MG63 (cell line): Measurements from ENCODE around the gene OR51E1. TPM values are rescaled to one million over a fixed set of nuclear protein-coding genes. Genes with fewer than 3 reads are reported as not detected.
A peak's percentile ranks its signal among the peaks of the same experiment; 100 is the strongest.

Experiments used
- DNase-seq: peaks from one replicate; pipeline ENCODE4 v3.0.0-alpha.2; 2020
- H3K27me3 ChIP-seq: fragments of 250-450 bp; sonication (Bioruptor Pico); 2 replicates; pipeline ENCODE4 v1.5.1; 2020; ENCODE audit warnings: mild to moderate bottlenecking, moderate library complexity
- H3K36me3 ChIP-seq: fragments of 250-450 bp; sonication (Bioruptor Pico); 2 replicates; pipeline ENCODE4 v1.5.1; 2020; ENCODE audit warnings: mild to moderate bottlenecking, moderate library complexity
- H3K4me3 ChIP-seq: fragments of 250-450 bp; sonication (Bioruptor Pico); 2 replicates; pipeline ENCODE4 v1.5.1; 2020; ENCODE audit warnings: mild to moderate bottlenecking, moderate library complexity
- H3K9me3 ChIP-seq: fragments of 250-450 bp; sonication (Bioruptor Pico); 2 replicates; pipeline ENCODE4 v1.5.1; 2020; ENCODE audit warnings: mild to moderate bottlenecking, moderate library complexity
- total RNA-seq: library from RNA; depleted of rRNA; stranded (reverse); fragments of >200 nt; shearing (Covaris generic); gene quantifications from 2 replicates; pipeline ENCODE4 v1.2.3, GENCODE V29; 2014; ENCODE audit warnings: low replicate concordance; rRNA removed

Gene OR51E1, protein sequence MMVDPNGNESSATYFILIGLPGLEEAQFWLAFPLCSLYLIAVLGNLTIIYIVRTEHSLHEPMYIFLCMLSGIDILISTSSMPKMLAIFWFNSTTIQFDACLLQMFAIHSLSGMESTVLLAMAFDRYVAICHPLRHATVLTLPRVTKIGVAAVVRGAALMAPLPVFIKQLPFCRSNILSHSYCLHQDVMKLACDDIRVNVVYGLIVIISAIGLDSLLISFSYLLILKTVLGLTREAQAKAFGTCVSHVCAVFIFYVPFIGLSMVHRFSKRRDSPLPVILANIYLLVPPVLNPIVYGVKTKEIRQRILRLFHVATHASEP
- total RNA-seq, result not detected in 2 replicates

DNA sequence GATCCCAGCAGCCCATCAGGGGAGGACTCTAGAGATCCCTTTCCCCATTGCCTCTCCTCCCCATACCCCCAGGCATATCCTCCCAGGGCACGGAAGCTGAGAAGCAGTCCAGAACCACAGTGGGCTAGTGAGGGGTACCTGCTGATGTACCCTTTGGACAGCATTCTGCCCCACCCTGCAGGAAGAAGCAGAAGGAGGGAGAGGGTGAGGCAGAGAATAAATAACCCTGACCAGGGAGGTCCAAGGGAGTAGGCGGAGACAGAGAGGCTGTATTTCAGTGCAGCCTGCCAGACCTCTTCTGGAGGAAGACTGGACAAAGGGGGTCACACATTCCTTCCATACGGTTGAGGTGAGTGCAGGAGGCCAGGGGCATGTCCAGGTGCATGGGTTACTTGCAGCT, at the start of gene OR51E1:
OR51E1 (plus strand) TSS at position 301 of the 400 bp plus-strand sequence. CDS start 8,545 bp downstream, outside the sequence.
- no peaks in the 10 kb centered on the region for H3K9me3 ChIP-seq
- no peaks in the 10 kb centered on the region for H3K27me3 ChIP-seq
- no peak within 1 kb of the TSS for H3K4me3 ChIP-seq
- H3K36me3 ChIP-seq, result no peaks in the 10 kb centered on the region
- DNase-seq, result no peak

DNA sequence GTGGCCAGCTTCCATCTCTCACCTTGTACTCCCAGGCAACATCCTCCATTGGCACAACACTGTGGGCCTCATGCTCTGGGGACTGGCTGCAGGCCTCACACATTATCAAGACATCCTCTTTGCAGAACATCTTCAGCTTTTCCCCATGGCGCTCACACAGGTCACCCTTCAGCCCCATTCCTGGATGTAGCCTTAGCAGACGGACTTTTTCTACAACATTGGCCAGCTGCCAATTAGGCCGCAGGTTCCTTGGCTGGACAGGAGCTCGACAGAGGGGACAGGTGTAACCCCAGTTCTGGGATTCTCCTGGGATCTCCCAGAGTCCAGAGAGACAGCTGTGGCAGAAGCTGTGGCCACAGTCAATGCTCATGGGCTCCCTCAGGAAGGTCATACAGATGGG, 38.7 kb upstream of the OR51E1 start:
- no peak for DNase-seq
- Histone ChIP-seq H3K36me3 (no peaks in the 10 kb centered on the region), H3K27me3 (no peaks in the 10 kb centered on the region)

GRCh38 chr11:4606231-4607015, 37.4 kb upstream of the OR51E1 start:
- DNase-seq, result no peak
- H3K36me3 ChIP-seq, result no peaks in the 10 kb centered on the region
- H3K9me3 ChIP-seq, result no peaks in the 10 kb centered on the region
- no peak overlapping the region for H3K4me3 ChIP-seq
- H3K27me3 ChIP-seq, result no peaks in the 10 kb centered on the region

More for the DNA sequence above, 38.7 kb upstream of the OR51E1 start:
- Histone ChIP-seq H3K9me3 (no peaks in the 10 kb centered on the region), H3K4me3 (no peak overlapping the region)

- H3K4me3 ChIP-seq, result peak overlapping the region; percentile 71
- H3K27me3 ChIP-seq, result no peaks in the 10 kb centered on the region
- no peaks in the 10 kb centered on the region for H3K9me3 ChIP-seq
- no peak for DNase-seq
- H3K36me3 ChIP-seq, result no peaks in the 10 kb centered on the region
These were observed 36.7 kb upstream of the OR51E1 start for GRCh38 chr11:4607096-4607495.

GRCh38 chr11:4607781-4608666, 35.8 kb upstream of the OR51E1 start, which contains the start of gene TRIM68:
TSS of gene TRIM68 (minus strand) at chr11:4608231. CDS start at chr11:4605504, 2,727 bp downstream.
- Histone ChIP-seq H3K36me3 (no peaks in the 10 kb centered on the region), H3K4me3 (peak within 1 kb of the TSS; percentile 71), H3K27me3 (no peaks in the 10 kb centered on the region), H3K9me3 (no peaks in the 10 kb centered on the region)
- peak; percentile 97 for DNase-seq

DNA sequence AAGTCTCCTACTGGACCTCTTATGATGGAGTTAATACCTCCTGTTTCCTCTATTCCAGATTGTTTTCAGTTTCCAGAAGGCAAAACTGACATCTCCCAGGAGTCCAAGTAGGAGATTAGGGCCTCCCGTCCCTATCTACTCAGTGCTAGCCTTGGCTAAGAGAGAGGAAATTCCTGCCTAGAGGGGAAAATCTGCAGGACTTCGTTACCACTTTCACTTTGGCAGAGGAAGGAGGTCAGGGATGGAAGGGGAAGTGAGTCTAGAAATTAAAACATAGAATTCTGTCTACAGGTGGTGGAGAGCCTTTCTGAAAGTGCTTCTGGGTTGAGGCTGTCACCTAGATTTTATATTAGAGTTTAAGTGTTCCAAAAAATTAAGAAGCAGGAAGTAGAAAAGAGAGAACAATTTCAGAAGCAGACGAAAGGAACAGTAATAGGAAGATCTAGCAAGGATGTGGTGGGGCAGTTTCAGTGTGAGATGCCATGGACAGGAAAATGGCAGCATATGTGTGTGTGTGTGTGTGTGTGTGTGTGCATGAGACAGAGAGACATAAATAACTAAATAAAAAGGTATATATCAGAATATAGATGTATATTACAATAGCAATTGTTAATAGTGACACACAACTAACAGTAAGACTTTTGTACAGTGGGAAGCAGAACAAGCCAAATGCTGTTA, 33.4 kb upstream of the OR51E1 start:
- no peaks in the 10 kb centered on the region for H3K27me3 ChIP-seq
- no peaks in the 10 kb centered on the region for H3K9me3 ChIP-seq
- 0 out of 2 replicates have a peak overlapping the region, but pooled peaks have one; percentile 13 for H3K4me3 ChIP-seq
- no peak for DNase-seq
- no peaks in the 10 kb centered on the region for H3K36me3 ChIP-seq

GRCh38 chr11:4611986-4612385, 31.8 kb upstream of the OR51E1 start:
- no peak for DNase-seq
- Histone ChIP-seq H3K36me3 (no peaks in the 10 kb centered on the region), H3K4me3 (no peak overlapping the region), H3K27me3 (no peaks in the 10 kb centered on the region), H3K9me3 (no peaks in the 10 kb centered on the region)

DNA sequence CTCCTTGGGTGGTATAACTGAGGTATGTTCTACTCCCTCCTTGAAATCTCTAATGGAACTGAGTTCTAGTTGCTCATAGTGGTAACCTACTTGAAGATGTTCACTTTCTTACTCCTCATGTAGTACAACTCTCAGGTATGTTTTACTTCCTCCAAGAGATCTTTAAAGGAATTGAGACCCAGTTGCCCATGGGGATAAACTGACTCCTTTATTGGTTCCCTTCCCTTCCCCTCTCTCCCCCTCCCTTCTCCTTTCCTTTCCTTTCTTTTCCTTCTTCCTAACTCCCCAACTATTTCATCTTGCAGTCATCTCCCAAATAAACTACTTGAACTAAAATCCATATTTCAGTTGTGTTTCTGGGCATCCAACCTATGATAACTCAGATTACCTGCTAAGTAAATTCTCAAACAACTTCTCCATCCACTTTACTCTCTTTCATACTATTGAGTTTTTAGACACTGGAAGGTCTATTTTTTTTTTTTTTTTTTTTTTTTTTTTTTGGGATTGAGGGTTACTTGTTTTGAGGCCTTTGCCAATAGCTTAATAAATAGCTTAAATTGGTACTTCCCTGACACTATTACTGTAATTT, 27.8 kb upstream of the OR51E1 start:
- no peaks in the 10 kb centered on the region for H3K27me3 ChIP-seq

DNA sequence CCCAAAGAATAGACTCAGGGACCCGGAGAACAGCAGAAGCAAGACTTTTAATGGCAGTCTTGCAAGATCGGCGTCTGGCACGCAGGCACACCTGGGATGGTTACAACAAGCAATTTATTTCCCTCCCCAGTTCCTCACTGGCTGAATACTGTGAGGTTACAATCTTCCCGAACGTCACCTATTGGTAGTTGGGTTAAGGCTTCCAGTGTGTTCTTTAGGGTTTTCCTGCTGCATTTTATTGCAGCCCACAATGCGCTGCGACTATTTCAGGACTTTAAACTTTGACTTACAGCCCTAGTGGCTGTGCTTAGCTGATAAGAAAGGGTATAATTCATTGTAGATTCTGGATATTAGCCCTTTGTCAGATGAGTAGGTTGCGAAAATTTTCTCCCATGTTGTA, 24.3 kb upstream of the OR51E1 start:
- no peaks in the 10 kb centered on the region for H3K27me3 ChIP-seq
- DNase-seq, result no peak
- H3K9me3 ChIP-seq, result no peaks in the 10 kb centered on the region; the same call in 1 of the 2 replicates
- no peak overlapping the region for H3K4me3 ChIP-seq
- H3K36me3 ChIP-seq, result no peaks in the 10 kb centered on the region

More for the DNA sequence above, 27.8 kb upstream of the OR51E1 start:
- Histone ChIP-seq H3K4me3 (no peak overlapping the region), H3K9me3 (no peaks in the 10 kb centered on the region), H3K36me3 (no peaks in the 10 kb centered on the region)
- no peak for DNase-seq

DNA sequence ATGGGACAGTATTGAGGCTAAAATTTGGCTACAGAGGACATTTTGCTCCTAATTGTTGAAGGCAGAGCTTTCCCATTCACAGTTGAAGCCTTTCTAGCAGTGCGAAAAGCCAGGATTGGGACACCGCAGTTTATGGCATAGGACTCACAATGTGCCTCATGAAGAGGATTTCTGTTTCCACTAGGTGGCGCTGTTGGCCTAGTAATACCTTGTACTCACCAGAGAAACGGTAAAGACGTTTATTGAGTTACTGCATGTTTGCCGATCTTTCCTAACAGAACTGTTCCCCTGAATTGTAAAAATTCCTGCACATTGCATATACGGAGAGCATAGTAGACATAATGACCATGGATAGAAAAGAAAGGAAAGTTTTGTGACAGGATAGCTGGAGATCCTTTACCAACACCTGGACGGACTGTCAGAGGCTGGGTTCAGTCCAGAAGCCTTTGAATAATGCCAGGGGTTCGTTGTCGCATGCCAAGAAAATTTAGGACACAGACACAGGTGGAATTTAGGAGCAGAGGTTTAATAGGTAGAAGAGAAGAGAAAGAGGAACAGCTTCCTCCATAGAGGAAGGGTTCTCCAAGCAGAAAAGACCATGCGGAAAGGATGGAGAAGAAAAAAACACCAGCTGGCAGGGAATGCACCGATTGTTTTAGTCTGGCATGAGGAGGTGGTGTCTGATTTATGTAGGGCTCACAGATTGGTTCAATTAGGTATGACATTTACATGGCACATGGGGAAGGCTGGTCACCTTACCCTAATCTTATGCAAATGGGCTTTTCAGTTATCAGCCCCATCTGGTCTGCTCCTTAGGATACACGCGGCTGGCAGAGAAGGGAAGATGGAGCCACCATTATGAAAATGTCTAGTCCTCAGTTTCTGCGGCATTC, 17.3 kb upstream of the OR51E1 start:
- H3K4me3 ChIP-seq, result no peak overlapping the region
- no peaks in the 10 kb centered on the region for H3K36me3 ChIP-seq
- H3K9me3 ChIP-seq, result no peaks in the 10 kb centered on the region; the same call in 1 of the 2 replicates
- H3K27me3 ChIP-seq, result no peaks in the 10 kb centered on the region
- DNase-seq, result peak; percentile 40

- DNase-seq, result no peak
- H3K36me3 ChIP-seq, result no peaks in the 10 kb centered on the region
- no peaks in the 10 kb centered on the region for H3K27me3 ChIP-seq
- no peaks in the 10 kb centered on the region for H3K9me3 ChIP-seq
- H3K4me3 ChIP-seq, result no peak overlapping the region
These were observed 7.6 kb upstream of the OR51E1 start for GRCh38 chr11:4636136-4636535.

DNA sequence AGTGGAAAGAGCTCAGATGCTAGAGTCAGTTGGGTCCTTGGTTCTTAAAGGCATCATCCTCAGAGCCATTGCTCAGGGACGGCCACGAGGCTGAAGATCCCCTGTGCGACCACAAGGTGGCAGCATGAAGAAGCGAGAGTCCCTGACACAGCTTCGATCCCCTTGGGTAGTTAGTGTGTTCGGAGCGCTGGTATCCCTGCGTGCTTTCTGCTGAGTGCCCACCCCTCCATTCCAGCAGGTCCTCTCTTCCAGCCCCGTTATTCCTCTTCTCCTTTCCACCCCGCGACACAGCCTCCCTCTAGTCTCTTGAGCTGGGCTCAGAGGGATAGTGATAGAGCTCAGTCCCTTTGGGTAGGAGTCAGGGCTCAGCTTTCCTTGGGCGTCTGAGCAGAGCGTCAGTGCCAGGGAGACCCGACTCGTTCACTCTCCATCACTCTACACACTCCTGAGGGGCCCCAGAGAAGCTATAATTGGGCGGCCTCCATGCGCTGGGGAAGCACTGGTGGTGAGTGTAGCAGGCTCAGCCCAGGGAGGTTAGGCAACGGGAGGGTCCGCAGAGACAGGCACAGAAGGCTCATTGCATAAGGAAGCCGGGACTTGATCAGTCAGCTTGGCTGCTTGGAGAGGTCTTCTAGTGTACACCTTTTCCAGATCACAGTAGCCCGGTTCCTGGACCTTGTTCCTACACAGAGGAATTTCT, 6.7 kb upstream of the OR51E1 start, which contains the start of gene OR51D1:
OR51D1 (plus strand) TSS at position 516 of the 700 bp plus-strand sequence. CDS start 2,314 bp downstream, outside the sequence.
- H3K27me3 ChIP-seq, result no peaks in the 10 kb centered on the region
- H3K4me3 ChIP-seq, result peak within 1 kb of the TSS; percentile 27; the same call in 1 of the 2 replicates
- DNase-seq, result peak; percentile 40
- H3K9me3 ChIP-seq, result no peaks in the 10 kb centered on the region
- H3K36me3 ChIP-seq, result no peaks in the 10 kb centered on the region

GRCh38 chr11:4637662-4638047, 6.1 kb upstream of the OR51E1 start:
- DNase-seq, result no peak
- Histone ChIP-seq H3K9me3 (no peaks in the 10 kb centered on the region), H3K4me3 (no peak overlapping the region), H3K36me3 (no peaks in the 10 kb centered on the region), H3K27me3 (no peaks in the 10 kb centered on the region)

GRCh38 chr11:4639931-4640330, 3.9 kb upstream of the OR51E1 start:
- no peak overlapping the region for H3K4me3 ChIP-seq
- H3K27me3 ChIP-seq, result no peaks in the 10 kb centered on the region
- no peaks in the 10 kb centered on the region for H3K9me3 ChIP-seq
- no peaks in the 10 kb centered on the region for H3K36me3 ChIP-seq
- DNase-seq, result no peak
